HTR-8/SVneo (cell line): ENCODE data around the gene USP53.
"Not testable (repeated sequence)": the region's sequence is repeated elsewhere in the genome, so short reads cannot be mapped to it uniquely, and the experiment has no call there.

Experiments
- DNase-seq: peaks from one replicate; pipeline ENCODE4 v3.0.0; 2011; ENCODE audit warnings: low spot score, mixed read lengths; ENCODE audit not compliant: insufficient read length
- FAIRE-seq: peaks from 2 replicates; lab custom pipeline; 2011; peaks lifted over from hg19 to GRCh38; lab: Jason Lieb, UNC

Gene USP53

GRCh38 chr4:119221412-119221811 is 8.9 kb downstream of the USP53 start:
- DNase-seq (no peak), FAIRE-seq (no peak)

GRCh38 chr4:119227690-119228089 is 15.2 kb downstream of the USP53 start:
- DNase-seq = no peak
- no peak for FAIRE-seq

GRCh38 chr4:119228406-119228805 is 15.9 kb downstream of the USP53 start:
- DNase-seq = no peak
- no peak for FAIRE-seq

GRCh38 chr4:119229908-119230687 is 17.6 kb downstream of the USP53 start:
- FAIRE-seq = no peak
- no peak for DNase-seq

GRCh38 chr4:119231491-119231890 is 19.0 kb downstream of the USP53 start:
- FAIRE-seq = no peak
- no peak for DNase-seq

GRCh38 chr4:119232286-119232685 is 19.8 kb downstream of the USP53 start:
- DNase-seq (no peak), FAIRE-seq (no peak)

GRCh38 chr4:119233191-119233590 is 20.7 kb downstream of the USP53 start:
- no peak for DNase-seq
- no peak for FAIRE-seq

GRCh38 chr4:119233750-119234149 is 21.2 kb downstream of the USP53 start:
- DNase-seq = no peak
- no peak for FAIRE-seq

GRCh38 chr4:119237201-119237600 is 24.7 kb downstream of the USP53 start:
- DNase-seq (no peak), FAIRE-seq (no peak)

- DNase-seq (no peak), FAIRE-seq (no peak)
Observed at GRCh38 chr4:119237642-119238041, 25.1 kb downstream of the USP53 start.

- DNase-seq (no peak), FAIRE-seq (peak; percentile 38)
Observed at GRCh38 chr4:119238068-119238722, 25.7 kb downstream of the USP53 start.

GRCh38 chr4:119240128-119240527 is 27.6 kb downstream of the USP53 start:
- FAIRE-seq = no peak
- no peak for DNase-seq

- FAIRE-seq = no peak
- no peak for DNase-seq
Observed at GRCh38 chr4:119240568-119240967, 28.1 kb downstream of the USP53 start.

GRCh38 chr4:119242417-119242816 is 29.9 kb downstream of the USP53 start:
- DNase-seq (no peak), FAIRE-seq (no peak)

GRCh38 chr4:119243868-119244267 is 31.4 kb downstream of the USP53 start:
- no peak for DNase-seq
- FAIRE-seq = no peak

- FAIRE-seq = no peak
- DNase-seq = no peak
Observed at GRCh38 chr4:119244344-119244743, 31.8 kb downstream of the USP53 start.

- peak; percentile 28 for FAIRE-seq
- no peak for DNase-seq
Observed at GRCh38 chr4:119244832-119245231, 32.3 kb downstream of the USP53 start.

GRCh38 chr4:119246177-119246733 is 33.7 kb downstream of the USP53 start:
- DNase-seq (no peak), FAIRE-seq (no peak)

GRCh38 chr4:119251037-119251436 is 38.5 kb downstream of the USP53 start:
- not testable (repeated sequence) for FAIRE-seq, DNase-seq

- FAIRE-seq, DNase-seq: not testable (repeated sequence)
Observed at GRCh38 chr4:119255223-119255622, 42.7 kb downstream of the USP53 start.

- no peak for FAIRE-seq
- no peak for DNase-seq
Observed at GRCh38 chr4:119260528-119260927, 48.0 kb downstream of the USP53 start.
